Right atrium auricular region (tissue), 2 donors: ENCODE measurements around the gene LINS1. TPM values are rescaled to one million over a fixed set of nuclear protein-coding genes. Genes with fewer than 3 reads are reported as not detected.

Experiments used
- DNase-seq: peaks from one replicate; pipeline ENCODE4 v3.0.0-alpha.2; 2019; ENCODE audit warnings: low spot score
- H3K27ac ChIP-seq, 2 donors: fragments of 200-600 bp; sonication (generic); 1 replicate in 1 of 2; 2 replicates in 1 of 2; pipeline ENCODE4 v1.5.1; 2016 to 2019
- H3K27me3 ChIP-seq, 2 donors: fragments of 200-600 bp; sonication (generic); one replicate each; pipeline versions ENCODE4 v1.5.1 to v1.6.0; 2017 to 2019
- H3K36me3 ChIP-seq: fragments of 200-600 bp; sonication (generic); one replicate; pipeline ENCODE4 v1.5.1; 2016
- H3K4me1 ChIP-seq, 2 donors: fragments of 200-600 bp; sonication (generic); one replicate each; pipeline versions ENCODE4 v1.5.1 to v1.6.0; 2017 to 2019
- H3K4me3 ChIP-seq, 2 donors: fragments of 200-600 bp; sonication (generic); 1 replicate in 1 of 2; 2 replicates in 1 of 2; pipeline ENCODE4 v1.5.1; 2017 to 2019; ENCODE audit warnings: mild to moderate bottlenecking in 1 of 2, moderate library complexity in 1 of 2
- H3K9me3 ChIP-seq, 2 donors: fragments of 200-600 bp; sonication (generic); one replicate each; pipeline ENCODE4 v1.5.1; 2019
- total RNA-seq, 2 donors: library from RNA; depleted of rRNA; stranded (reverse); fragments of >200 nt; gene quantifications; one replicate each; pipeline ENCODE4 v1.1.0, GENCODE V29; 2016
- TF ChIP-seq, protein P1 (sequence below), 2 donors: fragments of 200-600 bp; sonication (generic); IDR thresholded peaks; one replicate each; pipeline ENCODE4 v1.5.1; 2019; ENCODE audit warnings: antibody characterized with exemption in 2 of 2

The LINS1 gene, protein sequence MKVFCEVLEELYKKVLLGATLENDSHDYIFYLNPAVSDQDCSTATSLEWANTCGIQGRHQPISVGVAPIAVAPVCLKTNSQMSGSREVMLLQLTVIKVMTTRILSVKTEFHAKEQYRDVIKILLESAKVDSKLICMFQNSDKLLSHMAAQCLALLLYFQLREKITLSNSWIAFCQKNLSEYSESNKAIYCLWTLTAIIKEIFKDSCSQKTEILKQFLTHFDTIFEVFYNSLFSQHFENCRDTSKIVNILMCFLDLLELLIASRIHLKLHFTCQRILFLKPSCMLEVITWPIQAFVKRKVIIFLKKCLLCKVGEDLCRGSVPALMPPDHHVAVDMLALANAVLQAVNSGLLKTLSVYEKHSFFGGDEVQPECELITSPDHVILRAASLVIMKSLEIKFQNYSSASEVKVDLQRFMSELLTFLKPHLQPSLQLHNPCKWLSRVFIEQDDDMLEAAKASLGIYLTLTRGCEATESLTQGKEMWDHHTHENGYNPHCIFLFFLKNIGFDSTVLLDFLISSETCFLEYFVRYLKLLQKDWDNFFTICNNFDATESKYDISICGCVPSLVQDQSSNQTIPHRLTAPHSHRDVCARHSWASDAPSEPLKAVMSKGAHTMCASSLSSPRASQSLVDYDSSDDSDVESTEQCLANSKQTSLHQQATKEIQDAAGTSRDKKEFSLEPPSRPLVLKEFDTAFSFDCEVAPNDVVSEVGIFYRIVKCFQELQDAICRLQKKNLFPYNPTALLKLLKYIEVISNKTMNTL
- total RNA-seq, result 1 to 10 TPM; 8.8 to 8.9 TPM

GRCh38 chr15:100602064-100602822 lies at the start of gene LINS1, which contains the start of gene ASB7:
Gene LINS1 (minus strand): TSS chr15:100602184. CDS start chr15:100580842, 21,342 bp downstream.
Gene ASB7 (plus strand): TSS chr15:100602589. CDS start chr15:100612217, 9,628 bp downstream.
- Histone ChIP-seq H3K4me3 (peak within 1 kb of the TSS; percentile 88 to 94), H3K36me3 (no peaks in the 10 kb centered on the region), H3K27me3 (no peaks in the 10 kb centered on the region), H3K4me1 (peaks cover 0 to 25% of the 10 kb centered on the region in 2 donors), H3K27ac (peak within 1 kb of the TSS; percentile 83 to 86), H3K9me3 (no peaks in the 10 kb centered on the region)
- TF ChIP-seq, protein P1, sequence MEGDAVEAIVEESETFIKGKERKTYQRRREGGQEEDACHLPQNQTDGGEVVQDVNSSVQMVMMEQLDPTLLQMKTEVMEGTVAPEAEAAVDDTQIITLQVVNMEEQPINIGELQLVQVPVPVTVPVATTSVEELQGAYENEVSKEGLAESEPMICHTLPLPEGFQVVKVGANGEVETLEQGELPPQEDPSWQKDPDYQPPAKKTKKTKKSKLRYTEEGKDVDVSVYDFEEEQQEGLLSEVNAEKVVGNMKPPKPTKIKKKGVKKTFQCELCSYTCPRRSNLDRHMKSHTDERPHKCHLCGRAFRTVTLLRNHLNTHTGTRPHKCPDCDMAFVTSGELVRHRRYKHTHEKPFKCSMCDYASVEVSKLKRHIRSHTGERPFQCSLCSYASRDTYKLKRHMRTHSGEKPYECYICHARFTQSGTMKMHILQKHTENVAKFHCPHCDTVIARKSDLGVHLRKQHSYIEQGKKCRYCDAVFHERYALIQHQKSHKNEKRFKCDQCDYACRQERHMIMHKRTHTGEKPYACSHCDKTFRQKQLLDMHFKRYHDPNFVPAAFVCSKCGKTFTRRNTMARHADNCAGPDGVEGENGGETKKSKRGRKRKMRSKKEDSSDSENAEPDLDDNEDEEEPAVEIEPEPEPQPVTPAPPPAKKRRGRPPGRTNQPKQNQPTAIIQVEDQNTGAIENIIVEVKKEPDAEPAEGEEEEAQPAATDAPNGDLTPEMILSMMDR (IDR thresholded peaks at IDR 0.05), result no peak
- peak; percentile 100 for DNase-seq

- Histone ChIP-seq H3K4me3 (no peak overlapping the region), H3K4me1 (no peaks in the 10 kb centered on the region), H3K27me3 (no peaks in the 10 kb centered on the region), H3K27ac (no peak overlapping the region), H3K9me3 (no peaks in the 10 kb centered on the region), H3K36me3 (peaks cover 9% of the 10 kb centered on the region)
- DNase-seq, result no peak
- TF ChIP-seq, protein P1 (IDR thresholded peaks at IDR 0.05), result no peak
Measured at GRCh38 chr15:100651253-100651652, 49.3 kb upstream of the LINS1 start.

GRCh38 chr15:100650685-100651084 lies 48.7 kb upstream of the LINS1 start:
- H3K27ac ChIP-seq, result no peak overlapping the region
- no peak for DNase-seq
- TF ChIP-seq, protein P1 (IDR thresholded peaks at IDR 0.05), result no peak

GRCh38 chr15:100648951-100649350 lies 47.0 kb upstream of the LINS1 start:
- no peak for DNase-seq
- no peaks in the 10 kb centered on the region for H3K27me3 ChIP-seq
- no peak overlapping the region for H3K4me3 ChIP-seq
- TF ChIP-seq, protein P1 (IDR thresholded peaks at IDR 0.05), result no peak
- no peak overlapping the region for H3K27ac ChIP-seq
- H3K36me3 ChIP-seq, result peaks cover 9% of the 10 kb centered on the region
- H3K4me1 ChIP-seq, result peaks cover 0 to 7% of the 10 kb centered on the region in 2 donors
- H3K9me3 ChIP-seq, result no peaks in the 10 kb centered on the region

More at GRCh38 chr15:100650685-100651084, 48.7 kb upstream of the LINS1 start:
- H3K36me3 ChIP-seq, result peaks cover 9% of the 10 kb centered on the region
- no peaks in the 10 kb centered on the region for H3K9me3 ChIP-seq
- H3K4me3 ChIP-seq, result no peak overlapping the region
- no peaks in the 10 kb centered on the region for H3K27me3 ChIP-seq
- H3K4me1 ChIP-seq, result peaks cover 0 to 5% of the 10 kb centered on the region in 2 donors

GRCh38 chr15:100645671-100646070 lies 43.7 kb upstream of the LINS1 start:
- no peak for DNase-seq
- peaks cover 0 to 7% of the 10 kb centered on the region in 2 donors for H3K4me1 ChIP-seq
- TF ChIP-seq, protein P1 (IDR thresholded peaks at IDR 0.05), result no peak
- H3K36me3 ChIP-seq, result peaks cover 9% of the 10 kb centered on the region
- H3K9me3 ChIP-seq, result no peaks in the 10 kb centered on the region
- H3K27me3 ChIP-seq, result no peaks in the 10 kb centered on the region
- no peak overlapping the region for H3K27ac ChIP-seq
- no peak overlapping the region for H3K4me3 ChIP-seq
